ENCODE measurements around the gene USP3.

- no peak for TF ChIP-seq EZH2 (IDR thresholded peaks at IDR 0.05; ENCODE audit: borderline replicate concordance, low read depth, low read length, severe bottlenecking)
- no peak for TF ChIP-seq CTCF (IDR thresholded peaks at IDR 0.05; ENCODE audit: borderline replicate concordance, extremely low read depth, low read length, poor library complexity, severe bottlenecking)
These were observed 128.9 kb downstream of the USP3 start for GRCh38 chr15:63633312-63633711.

Measured in DND-41 (cell line).